Measurements from ENCODE around the gene SSR2.

SSR2 gene

GRCh38 chr1:155966750-155967149, 54.0 kb downstream of the SSR2 start:
- no peak for DNase-seq (ENCODE audit: low read depth)
- no peak for TF ChIP-seq CTCF (conservative IDR thresholded peaks at IDR 0.05; ENCODE audit: low read length)
- H3K4me3 ChIP-seq (ENCODE audit: low read length), result no peak overlapping the region

GRCh38 chr1:155966135-155966534, 54.6 kb downstream of the SSR2 start:
- no peak for DNase-seq (ENCODE audit: low read depth)
- H3K4me3 ChIP-seq (ENCODE audit: low read length), result no peak overlapping the region
- TF ChIP-seq CTCF (conservative IDR thresholded peaks at IDR 0.05; ENCODE audit: low read length), result no peak

GRCh38 chr1:155964193-155964592, 56.6 kb downstream of the SSR2 start:
- no peak for DNase-seq (ENCODE audit: low read depth)
- TF ChIP-seq CTCF (conservative IDR thresholded peaks at IDR 0.05; ENCODE audit: low read length), result no peak
- H3K4me3 ChIP-seq (ENCODE audit: low read length), result no peak overlapping the region

GRCh38 chr1:155962599-155963211, 58.0 kb downstream of the SSR2 start:
- no peak for TF ChIP-seq CTCF (conservative IDR thresholded peaks at IDR 0.05; ENCODE audit: low read length)
- no peak overlapping the region for H3K4me3 ChIP-seq (ENCODE audit: low read length)
- DNase-seq (ENCODE audit: low read depth), result no peak

- peak; percentile 45 for TF ChIP-seq CTCF (conservative IDR thresholded peaks at IDR 0.05; ENCODE audit: low read length)
Measured at GRCh38 chr1:155961937-155962336, 58.8 kb downstream of the SSR2 start.

GRCh38 chr1:155960081-155960745, 60.5 kb downstream of the SSR2 start:
- no peak for TF ChIP-seq CTCF (conservative IDR thresholded peaks at IDR 0.05; ENCODE audit: low read length)
- no peak for DNase-seq (ENCODE audit: low read depth)
- no peak overlapping the region for H3K4me3 ChIP-seq (ENCODE audit: low read length)

More at GRCh38 chr1:155961937-155962336, 58.8 kb downstream of the SSR2 start:
- H3K4me3 ChIP-seq (ENCODE audit: low read length), result no peak overlapping the region
- peak; percentile 92 for DNase-seq (ENCODE audit: low read depth)
